IMR-90 (cell line): ENCODE measurements around the gene POMT2. TPM values are rescaled to one million over a fixed set of nuclear protein-coding genes. Genes with fewer than 3 reads are reported as not detected.

Source experiments
- ATAC-seq: fragments of 200-7000 bp; cut with Tn5 transposase; 2 replicates; pipeline ENCODE4 v1.9.1; 2020; ENCODE audit warnings: low read depth, mild to moderate bottlenecking, moderate library complexity
- BruUV-seq: library from RNA; stranded (reverse); fragments of 400-500 nt; replicated peaks from 2 replicates; lab custom pipeline; 2021; lab: Mats Ljungman, UMichigan
- CTCF ChIA-PET: fragments of 300-600 bp; formaldehyde crosslinking; extraction: SDS; loops from one replicate; lab custom pipeline; 2021; ENCODE audit warnings: antibody characterized with exemption; lab: Yijun Ruan, JAX
- POLR2A ChIA-PET: fragments of 300-600 bp; sonication (Branson Sonifier 250); formaldehyde crosslinking; loops from one replicate; lab custom pipeline; 2022; ENCODE audit warnings: antibody characterized with exemption; ENCODE audit not compliant: unreplicated experiment; lab: Charles Lee
- DNase-seq: peaks from one replicate; pipeline ENCODE4 v3.0.0; 2013
- H2AFZ ChIP-seq: replicated peaks from 2 replicates; pipeline ENCODE3; 2013; ENCODE audit warnings: low read length, mild to moderate bottlenecking; ENCODE audit not compliant: poor library complexity
- H2AK5ac ChIP-seq: 2 replicates; pipeline ENCODE4 v1.6.1; 2013; ENCODE audit warnings: low read depth, low read length, inconsistent platforms
- H2AK9ac ChIP-seq: replicated peaks from 2 replicates; pipeline ENCODE3; 2013; ENCODE audit warnings: mild to moderate bottlenecking, low read depth, low read length, moderate library complexity; ENCODE audit not compliant: poor library complexity
- H2BK120ac ChIP-seq: 2 replicates; pipeline ENCODE4 v1.6.1; 2013; ENCODE audit warnings: low read depth, low read length, inconsistent platforms
- H2BK15ac ChIP-seq: 3 replicates; pipeline ENCODE4 v1.6.1; 2013; ENCODE audit warnings: low read depth, low read length, inconsistent platforms
- H2BK20ac ChIP-seq: 2 replicates; pipeline ENCODE4 v1.6.1; 2013; ENCODE audit warnings: low read depth, mild to moderate bottlenecking, inconsistent platforms, low read length, moderate library complexity
- H2BK5ac ChIP-seq: 2 replicates; pipeline ENCODE4 v1.6.1; 2013; ENCODE audit warnings: mild to moderate bottlenecking, low read depth, low read length, inconsistent platforms; ENCODE audit not compliant: poor library complexity, severe bottlenecking
- H3K14ac ChIP-seq: replicated peaks from 2 replicates; pipeline ENCODE4 v1.6.1; 2013; ENCODE audit warnings: low read depth, low read length, inconsistent platforms
- H3K18ac ChIP-seq: 2 replicates; pipeline ENCODE4 v1.6.1; 2013; ENCODE audit warnings: low read depth, low read length, control low read depth
- H3K23ac ChIP-seq: 2 replicates; pipeline ENCODE4 v1.6.1; 2013; ENCODE audit warnings: low read depth, low read length, inconsistent platforms
- H3K27ac ChIP-seq: 2 replicates; pipeline ENCODE4 v1.5.1; 2013; ENCODE audit warnings: mild to moderate bottlenecking, control low read depth, low read length; ENCODE audit not compliant: insufficient read depth
- H3K27me3 ChIP-seq: 2 replicates; pipeline ENCODE4 v1.6.1; 2013; ENCODE audit warnings: low read length; ENCODE audit not compliant: control insufficient read depth, insufficient read depth
- H3K36me3 ChIP-seq: 2 replicates; pipeline ENCODE4 v1.6.1; 2013; ENCODE audit warnings: low read length, mixed read lengths; ENCODE audit not compliant: control insufficient read depth, insufficient read depth
- H3K4ac ChIP-seq: 2 replicates; pipeline ENCODE4 v1.6.1; 2013; ENCODE audit warnings: low read depth, low read length, inconsistent platforms
- H3K4me1 ChIP-seq: 2 replicates; pipeline ENCODE4 v1.6.1; 2013; ENCODE audit warnings: low read length, mixed read lengths; ENCODE audit not compliant: control insufficient read depth, insufficient read depth
- H3K4me2 ChIP-seq: 2 replicates; pipeline ENCODE4 v1.6.1; 2013; ENCODE audit warnings: low read depth, mild to moderate bottlenecking, control low read depth, low read length, moderate library complexity
- H3K4me3 ChIP-seq: 2 replicates; pipeline ENCODE4 v1.5.1; 2013; ENCODE audit warnings: low read depth, mild to moderate bottlenecking, control low read depth, low read length, moderate library complexity; ENCODE audit not compliant: insufficient read depth
- H3K56ac ChIP-seq: 2 replicates; pipeline ENCODE4 v1.6.1; 2013; ENCODE audit warnings: low read length, inconsistent platforms; ENCODE audit not compliant: insufficient read depth; ENCODE audit errors: extremely low read depth
- H3K79me1 ChIP-seq, 2 experiments: 2 replicates each; pipeline ENCODE4 v1.6.1; 2013; ENCODE audit warnings: low read length in 2 of 2, inconsistent platforms in 1 of 2, low read depth in 1 of 2
- H3K9ac ChIP-seq: 2 replicates; pipeline ENCODE4 v1.6.1; 2013; ENCODE audit warnings: low read depth, low read length, control low read depth
- H3K9me1 ChIP-seq: 2 replicates; pipeline ENCODE4 v1.6.1; 2013; ENCODE audit warnings: low read length, inconsistent platforms; ENCODE audit not compliant: insufficient read depth
- H3K9me3 ChIP-seq: 2 replicates; pipeline ENCODE4 v1.6.1; 2013; ENCODE audit warnings: low read length; ENCODE audit not compliant: control insufficient read depth, insufficient read depth
- H4K20me1 ChIP-seq: 2 replicates; pipeline ENCODE4 v1.6.1; 2013; ENCODE audit warnings: low read length, inconsistent platforms; ENCODE audit not compliant: insufficient read depth
- H4K5ac ChIP-seq: 2 replicates; pipeline ENCODE4 v1.6.1; 2013; ENCODE audit warnings: mild to moderate bottlenecking, low read depth, low read length, control low read depth
- H4K8ac ChIP-seq, 2 experiments: 2 replicates each; pipeline ENCODE4 v1.6.1; 2013; ENCODE audit warnings: low read depth in 2 of 2, low read length in 2 of 2, control low read depth in 1 of 2, inconsistent platforms in 1 of 2
- H4K91ac ChIP-seq: 2 replicates; pipeline ENCODE4 v1.6.1; 2013; ENCODE audit warnings: low read depth, low read length, inconsistent platforms; ENCODE audit not compliant: insufficient read depth
- BHLHE40 ChIP-seq: fragments of 150-350 bp; IDR thresholded peaks from 2 replicates; pipeline ENCODE4 v1.6.1; 2016; ENCODE audit warnings: mild to moderate bottlenecking, low read depth, low read length
- CEBPB ChIP-seq: IDR thresholded peaks from 2 replicates; pipeline ENCODE4 v1.6.1; 2012; ENCODE audit warnings: low read depth, low read length, improper control_type of control experiment
- CHD1 ChIP-seq: IDR thresholded peaks from 2 replicates; pipeline ENCODE4 v1.6.1; 2012; ENCODE audit warnings: low read depth, low read length, improper control_type of control experiment
- FOS ChIP-seq: fragments of 150-350 bp; IDR thresholded peaks from 2 replicates; pipeline ENCODE4 v1.6.1; 2016; ENCODE audit warnings: low read depth, low read length
- MAFK ChIP-seq: IDR thresholded peaks from 2 replicates; pipeline ENCODE4 v1.6.1; 2012; ENCODE audit warnings: low read depth, low read length, improper control_type of control experiment
- MAZ ChIP-seq: IDR thresholded peaks from 2 replicates; pipeline ENCODE4 v1.6.1; 2012; ENCODE audit warnings: low read depth, mild to moderate bottlenecking, low read length, improper control_type of control experiment, moderate library complexity, borderline replicate concordance
- MXI1 ChIP-seq: IDR thresholded peaks from 2 replicates; pipeline ENCODE4 v1.6.1; 2012; ENCODE audit warnings: low read depth, mild to moderate bottlenecking, low read length, moderate library complexity, borderline replicate concordance
- NFE2L2 ChIP-seq: fragments of 150-350 bp; IDR thresholded peaks from 2 replicates; pipeline ENCODE4 v1.6.1; 2016; ENCODE audit warnings: low read depth, mild to moderate bottlenecking, low read length
- POLR2A ChIP-seq: IDR thresholded peaks from 2 replicates; pipeline ENCODE4 v1.6.1; 2012; ENCODE audit warnings: mild to moderate bottlenecking, low read depth, low read length
- RAD21 ChIP-seq: IDR thresholded peaks from 2 replicates; pipeline ENCODE4 v1.6.1; 2012; ENCODE audit warnings: low read length, improper control_type of control experiment
- RCOR1 ChIP-seq: IDR thresholded peaks from 2 replicates; pipeline ENCODE4 v1.6.1; 2012; ENCODE audit warnings: mild to moderate bottlenecking, low read length, improper control_type of control experiment; ENCODE audit not compliant: insufficient replicate concordance
- RFX5 ChIP-seq: IDR thresholded peaks from 2 replicates; pipeline ENCODE4 v1.8.0; 2012; ENCODE audit warnings: low read depth, mild to moderate bottlenecking, low read length, moderate library complexity
- SMC3 ChIP-seq: fragments of 150-350 bp; IDR thresholded peaks from 2 replicates; pipeline ENCODE4 v1.6.1; 2016; ENCODE audit warnings: low read depth, mild to moderate bottlenecking, antibody characterized with exemption, low read length, moderate library complexity
- WGBS, 2 experiments: methylation state at CpG; one replicate each; pipeline versions ENCODE4 v1.1.5 to v1.1.7; 2013; ENCODE audit warnings: missing lambda C conversion rate in 2 of 2; ENCODE audit not compliant: insufficient read length in 1 of 2; ENCODE audit errors: extremely low coverage in 2 of 2; 5-methylcytosine and 5-hydroxymethylcytosine counted together
- dilution Hi-C: fragments of 300-500 bp; cut with HindIII; formaldehyde crosslinking; loops from one replicate; pipeline ENCODE4 v1.14.3; 2018; ENCODE audit warnings: low sequenced_read_pairs; ENCODE audit not compliant: unreplicated experiment
- in situ Hi-C: fragments of 300-500 bp; cut with MboI; formaldehyde crosslinking; loops from 3 replicates; pipeline ENCODE4 v1.14.3; 2019; ENCODE audit warnings: low sequenced_read_pairs, inconsistent platforms, mixed read lengths
- intact Hi-C: fragments of 100-400 bp; cut with micrococcal nuclease; formaldehyde crosslinking; loops from 2 replicates; pipeline ENCODE4 v1.10.0; 2022
- polyA plus RNA-seq, 3 experiments: library from polyadenylated mRNA; depleted of rRNA; stranded (reverse); fragments of >200 nt; gene quantifications; 2 replicates each; pipeline ENCODE4 v1.2.3, GENCODE V29; 2012; ENCODE audit warnings: low replicate concordance in 1 of 3
- total RNA-seq: library from RNA; depleted of rRNA; stranded (reverse); fragments of >200 nt; gene quantifications from 2 replicates; pipeline ENCODE4 v1.2.3, GENCODE V29; 2012
- TF ChIP-seq, protein P1 (sequence below): conservative IDR thresholded peaks from 2 replicates; pipeline ENCODE4 v1.5.1; 2012; ENCODE audit warnings: mild to moderate bottlenecking, low read depth, low read length, improper control_type of control experiment
- TF ChIP-seq, protein P2 (sequence below): fragments of 150-350 bp; IDR thresholded peaks from 2 replicates; pipeline ENCODE4 v1.6.1; 2017; ENCODE audit warnings: mild to moderate bottlenecking, antibody characterized with exemption, low read length, low read depth
- TF ChIP-seq, protein P3 (sequence below): fragments of 150-350 bp; IDR thresholded peaks from 2 replicates; pipeline ENCODE4 v1.6.1; 2016; ENCODE audit warnings: low read depth, mild to moderate bottlenecking, low read length, moderate library complexity, borderline replicate concordance

POMT2 gene
- total and polyA plus RNA-seq, 2 of the 4 experiments (the other 2 are of a cell fraction), result 6.5 to 13.0 TPM

DNA sequence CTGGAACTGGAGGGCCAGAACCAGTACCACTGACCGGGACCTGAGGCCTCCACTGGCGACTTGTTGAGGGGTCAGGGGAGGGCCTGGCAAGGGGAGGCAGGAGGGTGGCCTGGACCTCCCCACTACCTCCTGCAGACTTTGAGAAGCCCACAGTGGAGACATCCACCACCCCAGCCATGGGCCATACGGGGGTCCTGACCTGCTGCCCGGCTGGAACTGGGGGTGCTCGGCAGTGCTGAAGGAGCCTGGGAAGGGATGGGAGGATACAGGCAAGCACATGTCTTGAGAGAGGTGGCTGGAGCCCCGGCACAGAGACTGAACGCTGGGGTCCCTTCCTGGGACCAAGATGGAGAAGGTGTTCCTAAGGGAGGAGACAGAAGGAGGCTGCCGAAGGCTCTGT lies 64.0 kb downstream of the POMT2 start:
- dilution Hi-C loops (no loop called here), intact Hi-C loops (no loop called here), in situ Hi-C loops (no loop called here)
- Histone ChIP-seq H2AK5ac (no peak overlapping the region), H3K79me1 (no peaks in the 10 kb centered on the region), H3K18ac (no peak overlapping the region), H3K23ac (no peak overlapping the region), H3K4me3 (no peak overlapping the region), H3K4ac (no peak overlapping the region), H2BK5ac (no peak overlapping the region), H4K20me1 (no peaks in the 10 kb centered on the region), H3K27me3 (peaks cover 23% of the 10 kb centered on the region), H3K56ac (no peak overlapping the region), H3K9me3 (no peaks in the 10 kb centered on the region), H2BK120ac (no peak overlapping the region), H3K4me2 (no peak overlapping the region), H3K4me1 (no peaks in the 10 kb centered on the region), H2BK20ac (no peak overlapping the region), H3K36me3 (no peaks in the 10 kb centered on the region), H3K9ac (no peak overlapping the region), H3K27ac (no peak overlapping the region), H4K91ac (no peak overlapping the region), H2AFZ (no peak overlapping the region), H2AK9ac (no peak overlapping the region), H2BK15ac (no peak overlapping the region), H4K8ac (no peak overlapping the region), H3K9me1 (no peaks in the 10 kb centered on the region), H3K14ac (no peak overlapping the region), H4K5ac (no peak overlapping the region)
- ChIA-PET CTCF (no interaction called here), POLR2A (no interaction called here)
- ATAC-seq (no peak), DNase-seq (no peak)
- TF ChIP-seq, protein P1, sequence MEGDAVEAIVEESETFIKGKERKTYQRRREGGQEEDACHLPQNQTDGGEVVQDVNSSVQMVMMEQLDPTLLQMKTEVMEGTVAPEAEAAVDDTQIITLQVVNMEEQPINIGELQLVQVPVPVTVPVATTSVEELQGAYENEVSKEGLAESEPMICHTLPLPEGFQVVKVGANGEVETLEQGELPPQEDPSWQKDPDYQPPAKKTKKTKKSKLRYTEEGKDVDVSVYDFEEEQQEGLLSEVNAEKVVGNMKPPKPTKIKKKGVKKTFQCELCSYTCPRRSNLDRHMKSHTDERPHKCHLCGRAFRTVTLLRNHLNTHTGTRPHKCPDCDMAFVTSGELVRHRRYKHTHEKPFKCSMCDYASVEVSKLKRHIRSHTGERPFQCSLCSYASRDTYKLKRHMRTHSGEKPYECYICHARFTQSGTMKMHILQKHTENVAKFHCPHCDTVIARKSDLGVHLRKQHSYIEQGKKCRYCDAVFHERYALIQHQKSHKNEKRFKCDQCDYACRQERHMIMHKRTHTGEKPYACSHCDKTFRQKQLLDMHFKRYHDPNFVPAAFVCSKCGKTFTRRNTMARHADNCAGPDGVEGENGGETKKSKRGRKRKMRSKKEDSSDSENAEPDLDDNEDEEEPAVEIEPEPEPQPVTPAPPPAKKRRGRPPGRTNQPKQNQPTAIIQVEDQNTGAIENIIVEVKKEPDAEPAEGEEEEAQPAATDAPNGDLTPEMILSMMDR, result no peak
- TF ChIP-seq RFX5, result no peak
- TF ChIP-seq MXI1, result no peak
- TF ChIP-seq NFE2L2, result no peak
- TF ChIP-seq POLR2A, result no peak
- TF ChIP-seq, protein P2, sequence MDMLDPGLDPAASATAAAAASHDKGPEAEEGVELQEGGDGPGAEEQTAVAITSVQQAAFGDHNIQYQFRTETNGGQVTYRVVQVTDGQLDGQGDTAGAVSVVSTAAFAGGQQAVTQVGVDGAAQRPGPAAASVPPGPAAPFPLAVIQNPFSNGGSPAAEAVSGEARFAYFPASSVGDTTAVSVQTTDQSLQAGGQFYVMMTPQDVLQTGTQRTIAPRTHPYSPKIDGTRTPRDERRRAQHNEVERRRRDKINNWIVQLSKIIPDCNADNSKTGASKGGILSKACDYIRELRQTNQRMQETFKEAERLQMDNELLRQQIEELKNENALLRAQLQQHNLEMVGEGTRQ, result no peak
- no peak for TF ChIP-seq RAD21
- TF ChIP-seq FOS, result no peak
- no peak for TF ChIP-seq MAFK
- TF ChIP-seq CHD1, result no peak
- TF ChIP-seq, protein P3, sequence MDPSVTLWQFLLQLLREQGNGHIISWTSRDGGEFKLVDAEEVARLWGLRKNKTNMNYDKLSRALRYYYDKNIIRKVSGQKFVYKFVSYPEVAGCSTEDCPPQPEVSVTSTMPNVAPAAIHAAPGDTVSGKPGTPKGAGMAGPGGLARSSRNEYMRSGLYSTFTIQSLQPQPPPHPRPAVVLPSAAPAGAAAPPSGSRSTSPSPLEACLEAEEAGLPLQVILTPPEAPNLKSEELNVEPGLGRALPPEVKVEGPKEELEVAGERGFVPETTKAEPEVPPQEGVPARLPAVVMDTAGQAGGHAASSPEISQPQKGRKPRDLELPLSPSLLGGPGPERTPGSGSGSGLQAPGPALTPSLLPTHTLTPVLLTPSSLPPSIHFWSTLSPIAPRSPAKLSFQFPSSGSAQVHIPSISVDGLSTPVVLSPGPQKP, result no peak
- TF ChIP-seq RCOR1, result no peak
- no peak for TF ChIP-seq SMC3
- no peak for TF ChIP-seq BHLHE40
- no peak for TF ChIP-seq CEBPB
- TF ChIP-seq MAZ, result no peak
- no TSS peak for BruUV-seq
- no CpG with 5 or more reads among the region's 8 CpGs for WGBS, 2 experiments
